ENCODE measurements around the gene MORC3.

DNA sequence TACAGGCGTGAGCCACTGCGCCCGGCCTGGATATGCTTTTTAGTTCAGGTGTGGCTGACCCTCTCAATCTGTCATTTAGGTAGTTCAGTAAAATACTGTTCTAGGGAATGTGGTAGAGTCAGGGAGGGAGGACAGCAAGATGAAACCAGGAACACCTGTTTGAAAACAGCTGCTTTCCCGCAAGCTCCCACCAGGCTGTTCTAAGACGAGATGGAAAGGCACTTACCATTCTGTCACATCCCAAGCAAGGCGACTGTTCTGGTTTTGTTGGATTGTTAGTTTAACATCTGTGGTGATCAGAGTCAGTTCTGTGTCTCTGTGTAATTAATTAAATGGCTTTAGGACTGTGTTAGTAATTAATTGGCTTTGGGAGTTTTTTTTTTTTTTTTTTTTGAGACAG is 68.1 kb downstream of the MORC3 start:
- TF ChIP-seq, protein P1, sequence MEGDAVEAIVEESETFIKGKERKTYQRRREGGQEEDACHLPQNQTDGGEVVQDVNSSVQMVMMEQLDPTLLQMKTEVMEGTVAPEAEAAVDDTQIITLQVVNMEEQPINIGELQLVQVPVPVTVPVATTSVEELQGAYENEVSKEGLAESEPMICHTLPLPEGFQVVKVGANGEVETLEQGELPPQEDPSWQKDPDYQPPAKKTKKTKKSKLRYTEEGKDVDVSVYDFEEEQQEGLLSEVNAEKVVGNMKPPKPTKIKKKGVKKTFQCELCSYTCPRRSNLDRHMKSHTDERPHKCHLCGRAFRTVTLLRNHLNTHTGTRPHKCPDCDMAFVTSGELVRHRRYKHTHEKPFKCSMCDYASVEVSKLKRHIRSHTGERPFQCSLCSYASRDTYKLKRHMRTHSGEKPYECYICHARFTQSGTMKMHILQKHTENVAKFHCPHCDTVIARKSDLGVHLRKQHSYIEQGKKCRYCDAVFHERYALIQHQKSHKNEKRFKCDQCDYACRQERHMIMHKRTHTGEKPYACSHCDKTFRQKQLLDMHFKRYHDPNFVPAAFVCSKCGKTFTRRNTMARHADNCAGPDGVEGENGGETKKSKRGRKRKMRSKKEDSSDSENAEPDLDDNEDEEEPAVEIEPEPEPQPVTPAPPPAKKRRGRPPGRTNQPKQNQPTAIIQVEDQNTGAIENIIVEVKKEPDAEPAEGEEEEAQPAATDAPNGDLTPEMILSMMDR (IDR thresholded peaks at IDR 0.05; ENCODE audit: insufficient read depth, low read length, poor library complexity, severe bottlenecking): no peak
- no peak for TF ChIP-seq EZH2phosphoT487 (conservative IDR thresholded peaks at IDR 0.05; ENCODE audit: low read length)
